Ammon's horn (tissue), 1 donor: Measurements from ENCODE around the gene MAP3K13.
"Not testable (repeated sequence)": the region's sequence is repeated elsewhere in the genome, so short reads cannot be mapped to it uniquely, and the experiment has no call there.

ENCODE experiments used
- DNase-seq: peaks from one replicate; pipeline ENCODE4 v3.0.0-alpha.2; 2016; ENCODE audit warnings: low spot score

The MAP3K13 gene

DNA sequence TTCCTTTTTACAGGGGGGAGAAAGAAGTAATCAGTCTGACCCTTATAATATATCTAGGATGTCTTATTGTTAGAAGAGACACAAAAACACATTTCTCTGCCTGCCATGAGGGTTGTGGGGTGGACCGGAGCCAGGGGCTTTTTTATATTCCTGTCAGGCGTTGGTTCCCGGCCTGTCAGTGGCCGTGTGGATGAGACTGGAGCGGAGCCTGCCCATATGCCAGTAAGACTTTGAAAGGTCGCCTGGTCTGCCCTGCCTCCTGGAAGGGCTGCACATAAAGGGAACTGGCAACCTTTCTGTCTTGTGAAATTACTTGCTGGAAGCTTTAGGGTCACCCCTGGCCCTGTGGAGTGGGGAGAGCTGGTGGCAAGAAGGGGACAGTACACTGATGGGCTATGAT, 34.7 kb downstream of the MAP3K13 start:
- DNase-seq: peak; percentile 71

- no peak for DNase-seq
These were observed 37.1 kb downstream of the MAP3K13 start for GRCh38 chr3:185399737-185400667.

GRCh38 chr3:185400866-185401265, 37.9 kb downstream of the MAP3K13 start:
- no peak for DNase-seq

GRCh38 chr3:185401319-185401955, 38.5 kb downstream of the MAP3K13 start:
- no peak for DNase-seq

DNA sequence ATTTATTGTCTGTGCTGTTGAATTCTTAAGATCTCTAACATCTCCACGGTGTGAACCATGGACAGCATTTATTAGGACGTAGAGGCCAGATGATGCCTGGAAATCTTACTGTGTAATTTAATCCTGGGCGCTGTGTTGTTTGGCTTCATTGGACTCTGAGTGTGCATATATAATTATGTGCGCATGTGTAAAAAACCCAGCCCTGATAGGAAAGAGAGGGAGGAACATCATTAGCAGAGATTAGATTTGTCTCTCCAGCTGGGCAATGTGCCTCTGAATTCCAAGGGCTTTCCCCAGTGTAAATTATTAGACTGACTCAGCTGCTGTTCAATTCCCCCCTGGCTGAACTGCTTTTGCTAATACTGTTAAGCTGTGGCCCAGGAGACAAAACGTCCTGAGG, 39.6 kb downstream of the MAP3K13 start:
- DNase-seq: no peak

DNA sequence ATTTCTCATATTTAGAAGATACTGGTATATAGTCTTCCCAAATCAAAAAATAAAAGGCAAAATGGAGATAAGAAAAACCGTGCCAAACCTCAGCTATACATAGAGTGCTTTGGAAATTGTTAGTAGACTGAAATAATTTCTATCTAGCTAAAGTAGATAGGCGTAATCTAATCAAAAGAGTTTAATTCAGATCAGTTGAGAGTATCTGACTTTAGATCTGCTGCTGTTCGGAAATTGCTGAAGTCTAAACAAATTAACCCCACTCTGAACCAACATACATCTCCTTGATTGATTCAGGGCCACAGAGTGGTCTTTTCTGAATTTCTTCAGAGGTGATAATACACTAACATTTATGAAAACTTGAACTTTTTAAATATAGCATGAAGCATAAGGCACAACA, 40.1 kb downstream of the MAP3K13 start:
- no peak for DNase-seq

DNA sequence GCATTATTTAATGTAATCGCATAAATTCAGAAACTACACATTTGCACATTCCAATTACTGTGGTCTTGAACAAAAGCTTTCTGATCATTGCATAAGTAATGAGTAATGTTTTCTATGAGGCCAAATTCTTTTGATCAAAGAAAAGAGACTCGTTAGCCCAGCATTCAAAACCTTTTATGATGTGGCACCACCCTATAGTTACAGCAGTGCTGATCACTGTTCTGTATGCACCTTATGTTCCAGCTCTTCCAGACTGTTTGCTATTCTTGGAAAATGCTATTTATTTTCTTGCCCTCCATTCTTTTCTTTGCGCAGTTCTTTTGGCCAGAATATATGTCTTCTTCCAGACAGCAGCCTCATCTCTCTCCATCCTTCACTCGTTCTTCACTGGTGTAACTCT, 42.3 kb downstream of the MAP3K13 start:
- DNase-seq: no peak

- no peak for DNase-seq
These were observed 42.7 kb downstream of the MAP3K13 start for GRCh38 chr3:185405664-185406063.

DNA sequence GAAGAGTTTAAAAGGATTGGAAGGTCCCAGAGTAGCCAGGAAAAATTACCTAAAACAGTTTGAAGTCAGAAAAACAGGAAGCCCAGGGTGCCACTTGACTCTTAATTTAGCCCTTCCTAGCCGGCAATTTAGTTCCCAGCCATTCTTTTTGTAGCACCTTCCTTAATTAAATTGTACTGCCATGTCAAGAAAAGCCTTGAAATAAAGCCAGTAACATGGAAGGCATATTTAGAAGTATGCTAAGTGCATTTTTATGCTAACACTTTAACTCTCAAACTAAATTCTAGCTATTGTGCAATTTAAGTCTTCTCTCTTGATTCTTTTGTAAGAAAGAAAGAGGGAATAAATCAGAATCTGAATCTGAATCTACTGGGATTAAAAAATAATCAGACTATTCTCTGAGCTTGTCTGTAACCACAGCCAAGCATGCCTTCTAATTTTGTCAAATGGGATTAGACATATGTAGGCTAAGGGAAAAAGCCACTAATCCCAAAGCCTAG, 43.2 kb downstream of the MAP3K13 start:
- no peak for DNase-seq

GRCh38 chr3:185409957-185410356, 47.0 kb downstream of the MAP3K13 start:
- no peak for DNase-seq

- no peak for DNase-seq
These were observed 48.2 kb downstream of the MAP3K13 start for GRCh38 chr3:185411133-185411532.

DNA sequence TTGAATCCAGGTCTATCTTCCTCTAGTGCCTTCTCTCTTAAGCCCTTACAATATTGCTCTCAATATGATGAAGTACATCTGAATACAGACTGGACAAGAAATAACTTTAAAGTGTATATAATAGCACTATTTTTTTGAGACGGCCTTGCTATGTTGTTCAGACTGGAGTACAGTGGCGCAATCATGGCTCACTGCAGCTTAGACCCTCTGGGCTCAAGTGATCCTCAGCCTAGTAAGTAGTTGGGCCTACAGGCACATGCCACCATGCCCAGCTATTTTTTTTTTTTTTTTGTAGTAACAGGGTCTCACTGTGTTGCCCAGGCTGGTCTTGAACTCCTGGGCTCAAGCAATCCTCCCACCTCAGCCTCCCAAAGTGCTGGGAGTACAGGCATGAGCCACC, 53.6 kb downstream of the MAP3K13 start:
- no peak for DNase-seq

- not testable (repeated sequence) for DNase-seq
These were observed 55.6 kb downstream of the MAP3K13 start for GRCh38 chr3:185418561-185418977.

GRCh38 chr3:185420762-185421161, 57.8 kb downstream of the MAP3K13 start:
- peak; percentile 44 for DNase-seq

DNA sequence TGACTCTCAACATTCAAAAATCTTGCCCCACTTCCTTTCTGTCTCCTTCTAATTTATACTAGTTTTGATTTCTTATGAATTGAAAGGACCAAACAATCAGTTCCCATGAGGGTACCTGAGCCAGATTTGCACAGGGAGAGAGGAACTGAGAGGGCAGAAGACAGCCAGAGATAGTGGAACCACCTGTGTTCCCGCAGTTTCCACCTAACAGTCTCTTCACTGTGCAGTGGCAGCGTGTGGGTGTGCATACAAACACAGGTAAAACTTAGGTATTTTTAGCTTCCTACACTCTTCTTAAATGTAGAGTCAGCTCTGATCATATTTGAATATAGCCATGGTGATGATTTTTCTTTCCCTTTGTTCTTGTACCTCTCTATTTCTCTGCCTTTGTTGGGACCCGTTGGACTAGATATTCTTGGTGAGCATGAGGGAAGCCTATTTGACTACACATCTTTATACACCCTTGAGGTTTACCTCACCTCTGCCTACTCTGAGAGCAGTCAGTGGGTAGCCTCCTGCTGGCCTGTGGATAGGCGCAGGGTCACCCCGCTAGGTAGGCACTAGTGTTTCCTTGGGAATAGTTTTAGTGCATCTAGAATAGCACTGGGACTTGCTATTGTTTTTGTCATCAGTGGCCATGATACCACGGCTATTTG, 58.8 kb downstream of the MAP3K13 start:
- DNase-seq: no peak

GRCh38 chr3:185422677-185423076, 59.7 kb downstream of the MAP3K13 start:
- no peak for DNase-seq

DNA sequence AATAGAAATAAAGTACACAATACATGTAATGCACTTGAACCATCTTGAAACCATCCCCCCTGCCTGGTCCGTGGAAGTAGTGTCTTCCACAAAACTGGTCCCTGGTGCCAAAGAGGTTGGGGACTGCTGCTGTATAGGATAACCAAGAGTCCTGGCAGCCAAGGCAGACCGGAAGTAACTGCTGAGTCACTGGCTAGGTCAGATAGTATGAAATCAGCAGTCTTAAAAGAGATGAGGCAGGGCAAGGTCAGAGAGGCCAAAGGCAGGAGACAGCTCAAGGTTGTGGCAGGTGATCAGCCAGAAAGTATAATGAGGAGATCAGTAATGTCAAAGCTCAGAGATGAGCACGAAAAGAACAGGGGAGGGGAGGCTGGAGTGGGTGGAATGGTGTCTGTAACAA, 60.2 kb downstream of the MAP3K13 start:
- DNase-seq: no peak

DNA sequence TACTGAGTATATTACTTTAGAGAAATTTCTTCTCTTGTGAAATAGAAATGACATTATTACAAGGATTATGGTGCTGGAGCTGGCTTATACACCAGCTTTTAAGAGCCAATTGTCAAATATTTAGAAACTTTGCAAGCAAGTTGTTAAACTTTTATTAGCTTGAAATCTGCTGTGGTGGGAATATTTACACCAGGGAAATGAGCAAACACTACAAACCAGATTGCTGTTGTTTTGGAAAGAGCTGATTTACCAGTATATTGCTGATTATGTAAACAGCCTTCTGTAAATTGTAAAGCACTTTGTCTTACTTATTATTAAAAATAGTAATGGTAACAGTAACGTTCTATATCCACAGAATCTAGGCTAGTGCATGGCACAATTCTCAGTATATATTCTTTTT, 61.5 kb downstream of the MAP3K13 start:
- no peak for DNase-seq

GRCh38 chr3:185430375-185430774, 67.4 kb downstream of the MAP3K13 start:
- no peak for DNase-seq

DNA sequence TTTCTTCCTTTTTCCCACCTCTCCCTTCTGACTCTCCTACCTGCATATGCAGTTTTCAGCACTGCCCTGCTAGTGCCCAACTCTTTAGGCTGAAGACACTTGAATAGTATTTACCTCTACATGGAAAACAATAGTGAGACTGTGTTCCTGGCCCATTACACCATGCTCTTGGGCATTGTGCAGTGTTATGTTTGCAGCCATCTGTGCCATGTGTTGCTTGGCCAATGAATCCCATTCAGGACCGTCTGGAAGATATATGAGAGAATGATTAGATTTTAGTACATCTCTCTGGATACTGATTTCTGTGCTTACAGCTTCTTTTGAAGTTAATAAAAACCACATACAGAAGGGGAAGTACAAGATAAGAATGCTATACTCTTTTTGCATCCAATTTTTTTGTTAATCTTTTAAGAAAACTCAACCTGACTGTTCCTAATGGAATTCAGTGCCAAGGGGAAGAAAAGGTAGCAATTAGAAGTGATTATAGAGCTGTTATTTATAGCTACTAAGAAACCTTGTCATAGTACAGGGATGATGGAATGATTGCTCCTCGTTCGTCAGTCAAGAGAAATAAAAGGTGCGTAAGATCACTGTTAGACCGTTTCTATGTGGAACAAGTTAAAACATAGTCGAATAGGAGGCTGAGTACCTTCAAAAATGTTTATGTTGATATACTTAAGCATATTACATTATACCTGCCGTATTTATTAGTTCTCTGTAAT, 77.0 kb downstream of the MAP3K13 start:
- DNase-seq: peak; percentile 63

- no peak for DNase-seq
These were observed 79.1 kb downstream of the MAP3K13 start for GRCh38 chr3:185442031-185442430.

- no peak for DNase-seq
These were observed 81.4 kb downstream of the MAP3K13 start for GRCh38 chr3:185444329-185444728.
